ENCODE data around the gene SLC49A4. TPM values are rescaled to one million over a fixed set of nuclear protein-coding genes. Genes with fewer than 3 reads are reported as not detected.

Gene SLC49A4
- 11.3 TPM for total RNA-seq (2021; ENCODE audit: unreplicated experiment)
- polyA plus RNA-seq (2012): 4.6 and 5.2 TPM in 2 replicates
- Bru-seq, nascent RNA: percentile 74 among the genes with signal in this experiment
- percentile 64 among the genes with signal in this experiment for BruChase-seq, experiment 1, labeled RNA remaining after a 6-hour chase
- percentile 56 among the genes with signal in this experiment for BruChase-seq, experiment 2, labeled RNA remaining after a 2-hour chase
- long read RNA-seq, transcript DIRC2-201 (9 exons, 3,596 nt): major isoform, 31 of 38 reads
- long read RNA-seq, partial matches to known transcripts: 3 of 38 reads
- long read RNA-seq, other reads (novel, unspliced or antisense): 3 of 38 reads

- peak within 1 kb of the TSS; percentile 92 for H3K4me2 ChIP-seq (ENCODE audit: low read length)
- peak; percentile 86 for ATAC-seq
- BruUV-seq (replicated peaks): no TSS peak
- peak within 1 kb of the TSS; percentile 74 for H3K27ac ChIP-seq (ENCODE audit: low read depth, low read length)
- peak; percentile 46 for DNase-seq (ENCODE audit: low read depth, low spot score)
- ChIA-PET POLR2A (interaction anchor here (1.5 kb wide), 1 partner anchor 11 kb away, joined by 5 read pairs; no protein-coding TSS in a partner anchor), RAD21 (ENCODE audit: low non-redundant PET in 1 of 2, low total read pairs in 2 of 2, uncharacterized antibody in 2 of 2, unreplicated experiment in 2 of 2) (no interaction called here), CTCF (interaction anchor here (1.2 kb wide), 1 partner anchor 40 kb away, joined by 5 read pairs; no protein-coding TSS in a partner anchor)
- no peaks in the 10 kb centered on the region for H3K9me3 ChIP-seq (ENCODE audit: control insufficient read depth in 1 of 2, insufficient read depth in 1 of 2, low read depth in 1 of 2, low read length in 2 of 2)
- H3K27me3 ChIP-seq (ENCODE audit: insufficient read depth, low read length): no peaks in the 10 kb centered on the region
- H4K20me1 ChIP-seq (ENCODE audit: insufficient read depth): no peaks in the 10 kb centered on the region
- H2AFZ ChIP-seq (ENCODE audit: low read depth, low read length, poor library complexity, severe bottlenecking): peak within 1 kb of the TSS; percentile 86
- H3K4me1 ChIP-seq (ENCODE audit: control insufficient read depth in 1 of 2, insufficient read depth in 2 of 2, low read length in 2 of 2): peaks cover 10 to 28% of the 10 kb centered on the region in 2 experiments
- peak within 1 kb of the TSS; percentile 61 to 69 for H3K4me3 ChIP-seq (replicated peaks in 1 of 2; ENCODE audit: low read depth in 1 of 2, low read length in 2 of 2)
- intact Hi-C loops (cut with micrococcal nuclease): no loop called here
- H3K36me3 ChIP-seq (ENCODE audit: control insufficient read depth in 1 of 2, insufficient read depth in 2 of 2, low read length in 2 of 2): no peaks in the 10 kb centered on the region
- H3K79me2 ChIP-seq (ENCODE audit: insufficient read depth, low read length): 0 out of 2 replicates have a peak, but pooled peaks cover 3% of the 10 kb centered on the region
- no peaks in the 10 kb centered on the region for H3K9me2 ChIP-seq (ENCODE audit: insufficient read depth)
- peak within 1 kb of the TSS; percentile 75 for H3K9ac ChIP-seq (ENCODE audit: low read length)
- TF ChIP-seq ZNF274 (IDR thresholded peaks at IDR 0.05; ENCODE audit: low read depth, low read length) (no peak), ATF3 (IDR thresholded peaks at IDR 0.05) (no peak), SIN3A (IDR thresholded peaks at IDR 0.05; ENCODE audit: low read depth) (0 out of 2 replicates have a peak, but pooled peaks have one; percentile 13), MAX (IDR thresholded peaks at IDR 0.05) (peak; percentile 48; the same call in 1 of the 2 replicates), CBX3 (IDR thresholded peaks at IDR 0.05; ENCODE audit: low read depth) (0 out of 2 replicates have a peak, but pooled peaks have one; percentile 22), CEBPB (IDR thresholded peaks at IDR 0.05; ENCODE audit: low read depth) (no peak), TCF7L2 (IDR thresholded peaks at IDR 0.05; ENCODE audit: borderline replicate concordance, extremely low read depth, insufficient read depth, insufficient read length) (no peak), YY1 (IDR thresholded peaks at IDR 0.05; ENCODE audit: extremely low read depth, insufficient replicate concordance, low read depth, low read length) (peak; percentile 28), ELF1 (IDR thresholded peaks at IDR 0.05; ENCODE audit: borderline replicate concordance, low read depth) (no peak), CTCF (IDR thresholded peaks at IDR 0.05 in 2 of 3, conservative IDR thresholded peaks at IDR 0.05 in 1 of 3; ENCODE audit: borderline replicate concordance in 1 of 3, insufficient read depth in 1 of 3, low read depth in 2 of 3, low read length in 2 of 3) (no peak), SRF (IDR thresholded peaks at IDR 0.05; ENCODE audit: low read depth) (no peak), POLR2A (IDR thresholded peaks at IDR 0.05; ENCODE audit: borderline replicate concordance, extremely low read depth, insufficient read depth, insufficient read length) (peak; percentile 41), EZH2phosphoT487 (IDR thresholded peaks at IDR 0.05; ENCODE audit: borderline replicate concordance) (no peak), POLR2AphosphoS5 (IDR thresholded peaks at IDR 0.05; ENCODE audit: low read depth, low read length) (peak; percentile 88), EZH2 (IDR thresholded peaks at IDR 0.05) (no peak), RAD21 (IDR thresholded peaks at IDR 0.05; ENCODE audit: low read depth) (no peak), ZBTB33 (IDR thresholded peaks at IDR 0.05; ENCODE audit: extremely low read depth, insufficient replicate concordance, low read length) (no peak), JUND (IDR thresholded peaks at IDR 0.05) (no peak), SP1 (IDR thresholded peaks at IDR 0.05; ENCODE audit: low read depth) (0 out of 2 replicates have a peak, but pooled peaks have one; percentile 26)
Measured at GRCh38 chr3:122794779-122795673, at the start of gene SLC49A4. TSS of gene SLC49A4 (plus strand) at chr3:122795069. CDS start at chr3:122795193, 124 bp downstream.
